Progenitor cell of endocrine pancreas (in vitro differentiated cells): ENCODE results near the gene ATP5PD. TPM values are rescaled to one million over a fixed set of nuclear protein-coding genes. Genes with fewer than 3 reads are reported as not detected.

ENCODE experiments used
- DNase-seq: peaks from one replicate; pipeline ENCODE4 v3.0.0; 2021; ENCODE audit warnings: low spot score; ENCODE audit not compliant: unreplicated experiment
- H3K27ac Mint-ChIP-seq: 2 replicates; pipeline ENCODE4 v1.8.0; 2021; ENCODE audit warnings: mild to moderate bottlenecking, moderate library complexity, mixed read lengths
- H3K27me3 Mint-ChIP-seq: 2 replicates; pipeline ENCODE4 v1.8.0; 2021; ENCODE audit warnings: mixed read lengths
- H3K36me3 Mint-ChIP-seq: 2 replicates; pipeline ENCODE4 v1.8.0; 2022; ENCODE audit warnings: mixed read lengths; ENCODE audit not compliant: insufficient read depth
- H3K4me1 Mint-ChIP-seq: 2 replicates; pipeline ENCODE4 v1.8.0; 2021; ENCODE audit warnings: low read depth, mixed read lengths
- H3K4me3 Mint-ChIP-seq: 2 replicates; pipeline ENCODE4 v1.8.0; 2021; ENCODE audit warnings: low read depth, mild to moderate bottlenecking, moderate library complexity, mixed read lengths
- H3K9me3 Mint-ChIP-seq: 2 replicates; pipeline ENCODE4 v1.8.0; 2021; ENCODE audit warnings: low read depth, mixed read lengths
- CTCF ChIP-seq: fragments of 200-600 bp; sonication (generic); IDR thresholded peaks from one replicate; pipeline ENCODE4 v1.5.0; 2021; ENCODE audit warnings: antibody characterized with exemption, mild to moderate bottlenecking; ENCODE audit not compliant: unreplicated experiment
- total RNA-seq: library from RNA; stranded (reverse); gene quantifications from 2 replicates; pipeline ENCODE4 v1.2.1, GENCODE V29; 2021

ATP5PD gene
- total RNA-seq, 1 donor from 2014 or later: 160 TPM

GRCh38 chr17:75063201-75063600 is 16.4 kb upstream of the ATP5PD start:
- H3K27ac Mint-ChIP-seq: no peak overlapping the region
- peaks cover 16% of the 10 kb centered on the region for H3K36me3 Mint-ChIP-seq
- no peak for TF ChIP-seq CTCF
- no peak overlapping the region for H3K4me3 Mint-ChIP-seq
- H3K9me3 Mint-ChIP-seq: no peaks in the 10 kb centered on the region
- no peaks in the 10 kb centered on the region for H3K4me1 Mint-ChIP-seq
- DNase-seq: no peak
- no peaks in the 10 kb centered on the region for H3K27me3 Mint-ChIP-seq

GRCh38 chr17:75061618-75062017 is 14.8 kb upstream of the ATP5PD start:
- TF ChIP-seq CTCF: no peak
- Mint-ChIP-seq H3K36me3 (peaks cover 16% of the 10 kb centered on the region), H3K4me3 (no peak overlapping the region), H3K4me1 (no peaks in the 10 kb centered on the region), H3K27ac (no peak overlapping the region), H3K9me3 (no peaks in the 10 kb centered on the region), H3K27me3 (no peaks in the 10 kb centered on the region)
- DNase-seq: no peak

GRCh38 chr17:75061055-75061438 is 14.3 kb upstream of the ATP5PD start:
- H3K4me1 Mint-ChIP-seq: no peaks in the 10 kb centered on the region
- H3K4me3 Mint-ChIP-seq: no peak overlapping the region
- peaks cover 20% of the 10 kb centered on the region for H3K36me3 Mint-ChIP-seq
- H3K27ac Mint-ChIP-seq: no peak overlapping the region
- no peak for TF ChIP-seq CTCF
- H3K9me3 Mint-ChIP-seq: no peaks in the 10 kb centered on the region
- no peaks in the 10 kb centered on the region for H3K27me3 Mint-ChIP-seq
- no peak for DNase-seq

GRCh38 chr17:75060434-75061054 is 13.8 kb upstream of the ATP5PD start:
- H3K4me3 Mint-ChIP-seq: no peak overlapping the region
- DNase-seq: no peak
- no peak for TF ChIP-seq CTCF
- peaks cover 20% of the 10 kb centered on the region for H3K36me3 Mint-ChIP-seq
- H3K9me3 Mint-ChIP-seq: no peaks in the 10 kb centered on the region
- no peak overlapping the region for H3K27ac Mint-ChIP-seq
- H3K4me1 Mint-ChIP-seq: no peaks in the 10 kb centered on the region
- no peaks in the 10 kb centered on the region for H3K27me3 Mint-ChIP-seq

GRCh38 chr17:75059369-75060345 is 12.9 kb upstream of the ATP5PD start:
- H3K9me3 Mint-ChIP-seq: no peaks in the 10 kb centered on the region
- H3K27ac Mint-ChIP-seq: no peak overlapping the region
- no peaks in the 10 kb centered on the region for H3K27me3 Mint-ChIP-seq
- TF ChIP-seq CTCF: no peak
- H3K36me3 Mint-ChIP-seq: peaks cover 22% of the 10 kb centered on the region
- H3K4me1 Mint-ChIP-seq: no peaks in the 10 kb centered on the region
- H3K4me3 Mint-ChIP-seq: no peak overlapping the region
- DNase-seq: no peak
